K562 (cell line): ENCODE data around the gene RREB1. TPM values are rescaled to one million over a fixed set of nuclear protein-coding genes. Genes with fewer than 3 reads are reported as not detected.

Source experiments
- ARID4B ChIP-seq: sonication (generic); formaldehyde crosslinking; IDR thresholded peaks from 2 replicates; pipeline ENCODE4 v1.8.0; 2022; ENCODE audit warnings: mild to moderate bottlenecking, missing genetic modification reagents
- CBFB ChIP-seq: sonication (generic); formaldehyde crosslinking; IDR thresholded peaks from 2 replicates; pipeline ENCODE4 v1.4.0; 2020; ENCODE audit warnings: mild to moderate bottlenecking, missing genetic modification reagents
- EP400 ChIP-seq: fragments of 450-650 bp; IDR thresholded peaks from 2 replicates; pipeline ENCODE4 v1.6.1; 2017; ENCODE audit warnings: antibody characterized with exemption, mild to moderate bottlenecking, moderate library complexity
- FOXA3 ChIP-seq, 2 experiments: fragments of 450-650 bp in 1 of 2; sonication (generic) in 1 of 2; formaldehyde crosslinking; IDR thresholded peaks in 1 of 2; conservative IDR thresholded peaks in 1 of 2; 2 replicates each; pipeline versions ENCODE4 v1.4.0 to v1.8.0; 2020 to 2022; ENCODE audit warnings: mild to moderate bottlenecking in 2 of 2, missing genetic modification reagents in 1 of 2
- L3MBTL2 ChIP-seq: fragments of 450-650 bp; IDR thresholded peaks from 2 replicates; pipeline ENCODE4 v1.6.1; 2016; ENCODE audit warnings: mild to moderate bottlenecking, moderate library complexity
- MCM3 ChIP-seq: fragments of 450-650 bp; IDR thresholded peaks from 2 replicates; pipeline ENCODE4 v1.6.1; 2016
- MLX ChIP-seq, 2 experiments: fragments of 450-650 bp in 1 of 2; sonication (generic) in 1 of 2; formaldehyde crosslinking; conservative IDR thresholded peaks; 2 replicates each; pipeline versions ENCODE4 v1.4.0 to v1.8.1; 2020 to 2022; ENCODE audit warnings: mild to moderate bottlenecking in 1 of 2, missing genetic modification reagents in 1 of 2
- MTA1 ChIP-seq: fragments of 450-650 bp; IDR thresholded peaks from 2 replicates; pipeline ENCODE4 v1.6.1; 2017; ENCODE audit warnings: borderline replicate concordance
- NONO ChIP-seq, 2 experiments: fragments of 200-400 bp in 1 of 2; fragments of 450-650 bp in 1 of 2; formaldehyde crosslinking in 1 of 2; IDR thresholded peaks; 2 replicates each; pipeline ENCODE4 v1.6.1; 2017; ENCODE audit warnings: low read depth in 2 of 2, mild to moderate bottlenecking in 2 of 2, moderate library complexity in 2 of 2, low read length in 1 of 2
- POLR3G ChIP-seq: IDR thresholded peaks from 2 replicates; pipeline ENCODE4 v1.6.1; 2011; ENCODE audit not compliant: insufficient read length, insufficient replicate concordance; ENCODE audit errors: extremely low read depth
- SP1 ChIP-seq: sonication (generic); formaldehyde crosslinking; IDR thresholded peaks from 2 replicates; pipeline ENCODE4 v1.8.1; 2022; ENCODE audit warnings: mild to moderate bottlenecking, missing genetic modification reagents
- STAT5A ChIP-seq: IDR thresholded peaks from 2 replicates; pipeline ENCODE4 v1.6.1; 2012; ENCODE audit warnings: low read length, inconsistent platforms, borderline replicate concordance
- SUPT5H ChIP-seq: fragments of 450-650 bp; IDR thresholded peaks from 2 replicates; pipeline ENCODE4 v1.6.1; 2016
- ZFP30 ChIP-seq: fragments of 250-450 bp; sonication (Bioruptor Pico); IDR thresholded peaks from 2 replicates; pipeline ENCODE4 v1.8.0; 2022; ENCODE audit warnings: moderate library complexity, mild to moderate bottlenecking, inconsistent platforms, borderline replicate concordance
- ZNF140 ChIP-seq: fragments of 250-450 bp; sonication (Bioruptor Pico); IDR thresholded peaks from 2 replicates; pipeline ENCODE4 v1.8.0; 2021; ENCODE audit warnings: moderate library complexity, mild to moderate bottlenecking, inconsistent platforms
- ZNF282 ChIP-seq: sonication (generic); formaldehyde crosslinking; IDR thresholded peaks from 2 replicates; pipeline ENCODE4 v1.8.1; 2023; ENCODE audit warnings: missing genetic modification reagents
- ZNF316 ChIP-seq: fragments of 450-650 bp; IDR thresholded peaks from 2 replicates; pipeline ENCODE4 v1.6.1; 2016
- ZNF561 ChIP-seq: fragments of 450-650 bp; formaldehyde crosslinking; conservative IDR thresholded peaks from 2 replicates; pipeline ENCODE4 v1.4.0; 2020; ENCODE audit warnings: mild to moderate bottlenecking, moderate library complexity
- ZNF696 ChIP-seq: fragments of 250-450 bp; sonication (Bioruptor Pico); conservative IDR thresholded peaks from 2 replicates; pipeline ENCODE4 v1.4.0; 2020; ENCODE audit warnings: mild to moderate bottlenecking, moderate library complexity
- ZNF77 ChIP-seq: fragments of 250-450 bp; sonication (Bioruptor Pico); IDR thresholded peaks from 2 replicates; pipeline ENCODE4 v1.5.0; 2020
- polyA plus RNA-seq, 8 experiments: library from polyadenylated mRNA; depleted of rRNA in 4 of 8; stranded (reverse) in 5 of 8; unstranded in 3 of 8; fragments of >200 nt; fragmentation: Nextera tagmentation in 2 of 8; fragmentation: Illumina TruSeq in 1 of 8; extraction: Ambion mirVana in 2 of 8; extraction: Trizol in 1 of 8; gene quantifications; 2 replicates each; pipeline versions ENCODE4 v1.2.1 to v1.2.3, GENCODE V29; 2011 to 2014; ENCODE audit warnings: inconsistent platforms in 1 of 8, missing spikeins in 1 of 8
- total RNA-seq, 7 experiments: library from RNA; depleted of rRNA in 6 of 7; stranded (reverse); fragments of >200 nt in 6 of 7; fragmentation: Illumina TruSeq in 2 of 7; extraction: Trizol in 2 of 7; gene quantifications; 2 replicates each; pipeline versions ENCODE4 v1.2.1 to v1.2.3, GENCODE V29; 2011 to 2021; ENCODE audit warnings: low replicate concordance in 1 of 7
- TF ChIP-seq, protein P1 (sequence below): fragments of 250-450 bp; sonication (Bioruptor Pico); IDR thresholded peaks from 2 replicates; pipeline ENCODE4 v1.8.0; 2022; ENCODE audit warnings: inconsistent platforms

Gene RREB1
- total and polyA plus RNA-seq, 9 of the 15 experiments (the other 6 are each of a cell fraction or from before 2014, with no cell fraction given), result 3.3 to 64.2 (median 19.3) TPM

GRCh38 chr6:7200598-7201443, 93.1 kb downstream of the RREB1 start (continued):
- TF ChIP-seq MLX (CRISPR knock-in tag; conservative IDR thresholded peaks at IDR 0.05) (no peak), L3MBTL2 (no peak; the same call in 1 of the 2 replicates), ARID4B (CRISPR knock-in tag) (no peak; the same call in 1 of the 2 replicates), MTA1 (no peak), MCM3 (no peak), STAT5A (no peak; the same call in 1 of the 2 replicates), ZNF140 (CRISPR knock-in tag) (no peak), NONO (IDR thresholded peaks at IDR 0.05; ENCODE audit: low read depth in 2 of 2, low read length in 1 of 2) (no peak), ZNF77 (CRISPR knock-in tag) (no peak), EP400 (0 out of 2 replicates have a peak, but pooled peaks have one; percentile 43), ZNF561 (CRISPR knock-in tag) (no peak), POLR3G (no peak), SP1 (CRISPR knock-in tag) (0 out of 2 replicates have a peak, but pooled peaks have one; percentile 5), SUPT5H (peak; percentile 9), ZNF316 (0 out of 2 replicates have a peak, but pooled peaks have one; percentile 21), ZNF696 (no peak), FOXA3 (CRISPR knock-in tag; conservative IDR thresholded peaks at IDR 0.05 in 1 of 2, IDR thresholded peaks at IDR 0.05 in 1 of 2) (no peak), CBFB (no peak), ZFP30 (CRISPR knock-in tag) (no peak), ZNF282 (no peak)
- TF ChIP-seq, protein P1, sequence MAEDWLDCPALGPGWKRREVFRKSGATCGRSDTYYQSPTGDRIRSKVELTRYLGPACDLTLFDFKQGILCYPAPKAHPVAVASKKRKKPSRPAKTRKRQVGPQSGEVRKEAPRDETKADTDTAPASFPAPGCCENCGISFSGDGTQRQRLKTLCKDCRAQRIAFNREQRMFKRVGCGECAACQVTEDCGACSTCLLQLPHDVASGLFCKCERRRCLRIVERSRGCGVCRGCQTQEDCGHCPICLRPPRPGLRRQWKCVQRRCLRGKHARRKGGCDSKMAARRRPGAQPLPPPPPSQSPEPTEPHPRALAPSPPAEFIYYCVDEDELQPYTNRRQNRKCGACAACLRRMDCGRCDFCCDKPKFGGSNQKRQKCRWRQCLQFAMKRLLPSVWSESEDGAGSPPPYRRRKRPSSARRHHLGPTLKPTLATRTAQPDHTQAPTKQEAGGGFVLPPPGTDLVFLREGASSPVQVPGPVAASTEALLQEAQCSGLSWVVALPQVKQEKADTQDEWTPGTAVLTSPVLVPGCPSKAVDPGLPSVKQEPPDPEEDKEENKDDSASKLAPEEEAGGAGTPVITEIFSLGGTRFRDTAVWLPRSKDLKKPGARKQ (CRISPR knock-in tag), result no peak
